Uterus (tissue), 2 donors: Measurements from ENCODE around the gene HTT-AS.

ENCODE experiments used
- POLR2A ChIP-seq, 2 donors: fragments of 450-650 bp; IDR thresholded peaks; one replicate each; pipeline ENCODE4 v1.6.1; 2016; ENCODE audit warnings: antibody characterized with exemption in 2 of 2, mild to moderate bottlenecking in 1 of 2, moderate library complexity in 1 of 2
- TF ChIP-seq, protein P1 (sequence below), 4 experiments: fragments of 200-600 bp in 2 of 4; fragments of 450-650 bp in 2 of 4; sonication (generic) in 2 of 4; IDR thresholded peaks; one replicate each; pipeline ENCODE4 v1.5.1; 2016 to 2019; ENCODE audit warnings: antibody characterized with exemption in 4 of 4, mild to moderate bottlenecking in 2 of 4, moderate library complexity in 1 of 4

DNA sequence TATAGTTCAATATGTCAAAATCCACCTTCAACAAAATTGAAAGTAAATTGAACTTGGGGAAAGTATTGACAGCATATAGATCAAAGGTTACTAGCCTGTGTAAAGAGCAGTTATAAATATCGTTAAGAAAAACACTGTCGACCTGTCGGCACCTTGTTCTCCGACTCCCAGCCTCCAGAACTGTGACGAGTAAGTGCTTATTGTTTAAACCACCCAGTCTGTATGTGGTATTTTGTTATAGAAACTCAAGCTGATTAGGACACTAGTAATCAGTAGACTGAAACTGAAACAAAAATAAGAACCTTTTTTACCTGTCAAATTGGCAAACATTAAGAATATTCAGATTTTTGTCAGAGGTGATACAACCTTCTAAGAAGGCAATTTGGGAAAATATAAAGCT, 17.1 kb upstream of the HTT-AS start:
- TF ChIP-seq, protein P1, sequence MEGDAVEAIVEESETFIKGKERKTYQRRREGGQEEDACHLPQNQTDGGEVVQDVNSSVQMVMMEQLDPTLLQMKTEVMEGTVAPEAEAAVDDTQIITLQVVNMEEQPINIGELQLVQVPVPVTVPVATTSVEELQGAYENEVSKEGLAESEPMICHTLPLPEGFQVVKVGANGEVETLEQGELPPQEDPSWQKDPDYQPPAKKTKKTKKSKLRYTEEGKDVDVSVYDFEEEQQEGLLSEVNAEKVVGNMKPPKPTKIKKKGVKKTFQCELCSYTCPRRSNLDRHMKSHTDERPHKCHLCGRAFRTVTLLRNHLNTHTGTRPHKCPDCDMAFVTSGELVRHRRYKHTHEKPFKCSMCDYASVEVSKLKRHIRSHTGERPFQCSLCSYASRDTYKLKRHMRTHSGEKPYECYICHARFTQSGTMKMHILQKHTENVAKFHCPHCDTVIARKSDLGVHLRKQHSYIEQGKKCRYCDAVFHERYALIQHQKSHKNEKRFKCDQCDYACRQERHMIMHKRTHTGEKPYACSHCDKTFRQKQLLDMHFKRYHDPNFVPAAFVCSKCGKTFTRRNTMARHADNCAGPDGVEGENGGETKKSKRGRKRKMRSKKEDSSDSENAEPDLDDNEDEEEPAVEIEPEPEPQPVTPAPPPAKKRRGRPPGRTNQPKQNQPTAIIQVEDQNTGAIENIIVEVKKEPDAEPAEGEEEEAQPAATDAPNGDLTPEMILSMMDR (IDR thresholded peaks at IDR 0.05), result no peak
- no peak for TF ChIP-seq POLR2A (IDR thresholded peaks at IDR 0.05)
